WTC11 (cell line): ENCODE measurements around the gene ANO8. TPM values are rescaled to one million over a fixed set of nuclear protein-coding genes. Genes with fewer than 3 reads are reported as not detected.

ENCODE experiments used
- AFF4 ChIP-seq: sonication (generic); formaldehyde crosslinking; IDR thresholded peaks from 2 replicates; pipeline ENCODE4 v1.8.1; 2023; ENCODE audit warnings: mild to moderate bottlenecking, missing genetic modification reagents, borderline replicate concordance
- ATF1 ChIP-seq: sonication (generic); formaldehyde crosslinking; IDR thresholded peaks from 2 replicates; pipeline ENCODE4 v1.8.1; 2023; ENCODE audit warnings: mild to moderate bottlenecking, moderate library complexity, missing genetic modification reagents
- ATF2 ChIP-seq: sonication (generic); formaldehyde crosslinking; IDR thresholded peaks from 2 replicates; pipeline ENCODE4 v1.8.1; 2022; ENCODE audit warnings: low read depth, missing genetic modification reagents, borderline replicate concordance
- CTCF ChIP-seq: fragments of 200-600 bp; IDR thresholded peaks from 2 replicates; pipeline ENCODE4 v1.8.0; 2022; ENCODE audit warnings: antibody characterized with exemption
- ERG ChIP-seq: fragments of 250-450 bp; sonication (Bioruptor Pico); IDR thresholded peaks from 2 replicates; pipeline ENCODE4 v1.8.0; 2021; ENCODE audit warnings: mild to moderate bottlenecking
- ESRRA ChIP-seq: sonication (generic); formaldehyde crosslinking; IDR thresholded peaks from 2 replicates; pipeline ENCODE4 v1.8.1; 2022; ENCODE audit warnings: mild to moderate bottlenecking, missing genetic modification reagents, borderline replicate concordance
- ETV6 ChIP-seq: sonication (generic); formaldehyde crosslinking; IDR thresholded peaks from 2 replicates; pipeline ENCODE4 v1.8.1; 2022; ENCODE audit warnings: mild to moderate bottlenecking, missing genetic modification reagents
- FOXK1 ChIP-seq: sonication (generic); formaldehyde crosslinking; IDR thresholded peaks from 2 replicates; pipeline ENCODE4 v1.8.0; 2022; ENCODE audit warnings: mild to moderate bottlenecking, moderate library complexity, missing genetic modification reagents
- GABPB1 ChIP-seq: sonication (generic); formaldehyde crosslinking; IDR thresholded peaks from 2 replicates; pipeline ENCODE4 v1.8.1; 2023; ENCODE audit warnings: mild to moderate bottlenecking, missing genetic modification reagents
- IRF1 ChIP-seq: sonication (generic); formaldehyde crosslinking; IDR thresholded peaks from 2 replicates; pipeline ENCODE4 v1.8.0; 2023; ENCODE audit warnings: missing genetic modification reagents
- JAZF1 ChIP-seq: fragments of 250-450 bp; sonication (Bioruptor Pico); IDR thresholded peaks from 2 replicates; pipeline ENCODE4 v1.9.0; 2021; ENCODE audit warnings: moderate library complexity, mild to moderate bottlenecking, inconsistent platforms
- MAX ChIP-seq: sonication (generic); formaldehyde crosslinking; IDR thresholded peaks from 2 replicates; pipeline ENCODE4 v1.8.0; 2022; ENCODE audit warnings: mild to moderate bottlenecking, missing genetic modification reagents
- MLX ChIP-seq: sonication (generic); formaldehyde crosslinking; IDR thresholded peaks from 2 replicates; pipeline ENCODE4 v1.8.1; 2023; ENCODE audit warnings: mild to moderate bottlenecking, missing genetic modification reagents, moderate library complexity
- MXD4 ChIP-seq: fragments of 250-450 bp; sonication (Bioruptor Pico); IDR thresholded peaks from 2 replicates; pipeline ENCODE4 v1.8.0; 2021; ENCODE audit warnings: mild to moderate bottlenecking, moderate library complexity, borderline replicate concordance
- MYBL2 ChIP-seq: sonication (generic); formaldehyde crosslinking; IDR thresholded peaks from 2 replicates; pipeline ENCODE4 v1.8.1; 2023; ENCODE audit warnings: mild to moderate bottlenecking, moderate library complexity, missing genetic modification reagents
- NR3C1 ChIP-seq: sonication (generic); formaldehyde crosslinking; conservative IDR thresholded peaks from 2 replicates; pipeline ENCODE4 v1.8.1; 2023; ENCODE audit warnings: low read depth, mild to moderate bottlenecking, missing genetic modification reagents
- PREB ChIP-seq: sonication (generic); formaldehyde crosslinking; IDR thresholded peaks from 2 replicates; pipeline ENCODE4 v1.8.1; 2022; ENCODE audit warnings: mild to moderate bottlenecking, missing genetic modification reagents, moderate library complexity, borderline replicate concordance
- SMAD3 ChIP-seq: sonication (generic); formaldehyde crosslinking; IDR thresholded peaks from 2 replicates; pipeline ENCODE4 v1.8.0; 2022; ENCODE audit warnings: missing genetic modification reagents, mild to moderate bottlenecking, borderline replicate concordance
- SMAD4 ChIP-seq: sonication (generic); formaldehyde crosslinking; IDR thresholded peaks from 2 replicates; pipeline ENCODE4 v1.8.0; 2022; ENCODE audit warnings: mild to moderate bottlenecking, missing genetic modification reagents
- TEAD4 ChIP-seq: sonication (generic); formaldehyde crosslinking; IDR thresholded peaks from 2 replicates; pipeline ENCODE4 v1.8.0; 2022; ENCODE audit warnings: mild to moderate bottlenecking, missing genetic modification reagents
- USF2 ChIP-seq: sonication (generic); formaldehyde crosslinking; IDR thresholded peaks from 2 replicates; pipeline ENCODE4 v1.8.1; 2023; ENCODE audit warnings: mild to moderate bottlenecking, missing genetic modification reagents, moderate library complexity
- ZBTB21 ChIP-seq: sonication (generic); formaldehyde crosslinking; IDR thresholded peaks from 2 replicates; pipeline ENCODE4 v1.8.1; 2023; ENCODE audit warnings: mild to moderate bottlenecking, missing genetic modification reagents, borderline replicate concordance
- ZNF232 ChIP-seq: sonication (generic); formaldehyde crosslinking; IDR thresholded peaks from 2 replicates; pipeline ENCODE4 v1.8.0; 2022; ENCODE audit warnings: mild to moderate bottlenecking, missing genetic modification reagents
- total RNA-seq: library from RNA; stranded (reverse); gene quantifications from 3 replicates; pipeline ENCODE4 v1.2.3, GENCODE V29; 2021

Gene ANO8
- total RNA-seq, 1 experiment from 2014 or later: 32.6 TPM

GRCh38 chr19:17305517-17306284 lies 29.0 kb downstream of the ANO8 start, which contains the start of gene MRPL34 (continued):
- TF ChIP-seq PREB (CRISPR knock-in tag): no peak
- no peak for TF ChIP-seq NR3C1 (CRISPR knock-in tag)
- TF ChIP-seq MLX (CRISPR knock-in tag): no peak
- TF ChIP-seq CTCF: no peak; the same call in 1 of the 2 replicates
- TF ChIP-seq MAX (CRISPR knock-in tag): 0 out of 2 replicates have a peak, but pooled peaks have one; percentile 50
- TF ChIP-seq FOXK1 (CRISPR knock-in tag): peak; percentile 12; the same call in 1 of the 2 replicates
- no peak for TF ChIP-seq IRF1 (CRISPR knock-in tag)
- TF ChIP-seq AFF4 (CRISPR knock-in tag): no peak
- no peak for TF ChIP-seq TEAD4 (CRISPR knock-in tag)
- no peak for TF ChIP-seq ZBTB21 (CRISPR knock-in tag)
- peak; percentile 68 for TF ChIP-seq ESRRA (CRISPR knock-in tag)
- TF ChIP-seq GABPB1 (CRISPR knock-in tag): no peak; the same call in 1 of the 2 replicates
- no peak for TF ChIP-seq SMAD3 (CRISPR knock-in tag)
- TF ChIP-seq MYBL2 (CRISPR knock-in tag): peak; percentile 48; the same call in 1 of the 2 replicates
- no peak for TF ChIP-seq MXD4 (CRISPR knock-in tag)
- no peak for TF ChIP-seq JAZF1 (CRISPR knock-in tag)
- TF ChIP-seq ATF2: 0 out of 2 replicates have a peak, but pooled peaks have one; percentile 31
- peak; percentile 65; the same call in 1 of the 2 replicates for TF ChIP-seq USF2
- no peak for TF ChIP-seq ERG (CRISPR knock-in tag)
- no peak for TF ChIP-seq ATF1 (CRISPR knock-in tag)
- no peak for TF ChIP-seq SMAD4 (CRISPR knock-in tag)
- TF ChIP-seq ETV6 (CRISPR knock-in tag): peak; percentile 76
- TF ChIP-seq ZNF232: peak; percentile 55; the same call in 1 of the 2 replicates
